Endometrial microvascular endothelial cells (primary cell): ENCODE measurements around the gene INTS6L. TPM values are rescaled to one million over a fixed set of nuclear protein-coding genes. Genes with fewer than 3 reads are reported as not detected.
"Not testable (repeated sequence)": the region's sequence is repeated elsewhere in the genome, so short reads cannot be mapped to it uniquely, and the experiment has no call there.

Source experiments
- in situ Hi-C: cut with HindIII; loops from 2 replicates; pipeline ENCODE4 v1.10.0; 2017; ENCODE audit warnings: low sequenced_read_pairs, low pct_unique_long_range_greater_than_20kb; ENCODE audit errors: inconsistent ontology term
- total RNA-seq: library from RNA; depleted of rRNA; stranded (reverse); fragments of >200 nt; gene quantifications from one replicate; pipeline ENCODE4 v1.2.3, GENCODE V29; 2015; ENCODE audit errors: inconsistent ontology term

The INTS6L gene
- total RNA-seq, 1 donor from 2014 or later, result 3.9 TPM

- in situ Hi-C loops, result not testable (repeated sequence)
These were observed 73.6 kb downstream of the INTS6L start for GRCh38 chrX:135594049-135594448.

GRCh38 chrX:135594453-135594852, 74.0 kb downstream of the INTS6L start:
- in situ Hi-C loops, result not testable (repeated sequence)

GRCh38 chrX:135595543-135595942, 75.1 kb downstream of the INTS6L start:
- in situ Hi-C loops, result no loop called here

GRCh38 chrX:135596495-135596894, 76.0 kb downstream of the INTS6L start:
- in situ Hi-C loops, result no loop called here

- in situ Hi-C loops, result no loop called here
These were observed 85.4 kb downstream of the INTS6L start for GRCh38 chrX:135605906-135606305.

GRCh38 chrX:135624408-135625204, 104.1 kb downstream of the INTS6L start:
- in situ Hi-C loops, result not testable (repeated sequence)

- in situ Hi-C loops, result no loop called here
These were observed 105.5 kb downstream of the INTS6L start for GRCh38 chrX:135625995-135626394.

GRCh38 chrX:135629342-135629741, 108.9 kb downstream of the INTS6L start:
- in situ Hi-C loops, result no loop called here

Other genes starting within 250 kb of the INTS6L start
- gene ETDC, start 211.2 kb upstream of the INTS6L start, total RNA-seq, result not detected
- gene ZNF75D, start 176.6 kb upstream of the INTS6L start, total RNA-seq, result 6.2 TPM
- 5.1 TPM for gene ZNF449, start 175.9 kb upstream of the INTS6L start, total RNA-seq
- 0.09 TPM for gene SMIM10L2A, start 98.7 kb upstream of the INTS6L start, total RNA-seq
- gene CT45A1, start 193.0 kb downstream of the INTS6L start, total RNA-seq, result not detected
- not detected for gene CT45A3, start 247.5 kb downstream of the INTS6L start, total RNA-seq